ENCODE results near the gene CPT1B.
"Not testable (repeated sequence)": the region's sequence is repeated elsewhere in the genome, so short reads cannot be mapped to it uniquely, and the experiment has no call there.

CPT1B gene
- long read RNA-seq, donor 1, result 0 reads
- long read RNA-seq, donor 2, result 0 reads
- long read RNA-seq, donor 3, result 0 reads
- long read RNA-seq, donor 4, partial matches to known transcripts, result 0 of 2 reads
- long read RNA-seq, donor 4, other reads (novel, unspliced or antisense), result 0 of 2 reads
- long read RNA-seq, donor 5, partial matches to known transcripts, result 0 of 1 reads
- long read RNA-seq, donor 5, other reads (novel, unspliced or antisense), result 0 of 1 reads
- long read RNA-seq, donor 6, result 0 reads
- long read RNA-seq, donor 7, result 0 reads
- long read RNA-seq, donor 8, partial matches to known transcripts, result 0 of 2 reads
- long read RNA-seq, donor 8, other reads (novel, unspliced or antisense), result 0 of 2 reads

DNA sequence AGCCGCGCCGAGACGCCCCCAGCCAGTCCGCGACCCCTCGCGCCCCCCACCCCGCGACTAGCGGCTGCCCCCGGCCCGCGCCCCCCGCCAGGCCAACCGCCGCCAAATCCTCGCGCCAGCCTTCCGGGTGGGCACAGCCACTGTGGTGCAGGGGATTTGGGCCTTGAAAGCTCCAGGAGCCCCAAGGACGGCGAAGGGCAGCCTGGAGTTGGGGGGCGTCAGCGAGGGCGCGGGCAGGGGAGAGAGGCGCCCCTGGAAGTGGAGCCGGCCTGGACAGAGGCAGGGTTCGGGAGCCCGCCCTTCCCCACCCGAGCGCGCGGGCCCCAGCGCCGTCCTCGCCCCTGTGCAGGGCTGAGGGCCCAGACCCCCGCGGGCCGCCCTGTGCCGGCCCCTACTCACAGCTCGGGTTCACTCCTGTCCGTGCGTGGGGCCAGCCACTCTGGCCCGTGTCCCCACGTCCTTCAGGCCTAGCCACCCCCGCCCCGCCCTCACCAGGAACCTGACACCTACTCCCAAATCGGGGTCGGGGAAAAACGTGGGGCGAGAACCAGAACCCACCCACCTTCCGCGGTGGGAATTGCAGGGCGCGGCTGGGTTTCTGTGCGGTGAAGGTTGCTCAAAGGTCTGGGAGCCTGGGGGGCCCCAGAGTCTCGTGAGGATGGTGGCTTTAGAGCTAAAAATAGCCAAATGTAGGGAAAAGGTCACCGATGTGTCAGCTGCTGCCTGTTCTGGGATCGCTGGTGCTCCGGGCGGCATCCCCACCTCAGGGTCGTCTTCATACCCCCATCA lies at the start of gene CPT1B:
Gene CPT1B (minus strand): TSS at position 441 of the 789 bp plus-strand sequence. CDS start 512 bp downstream, outside the sequence.
- DNase-seq, result no peak

- no peak for DNase-seq
Measured at GRCh38 chr22:50626850-50627641, 48.8 kb upstream of the CPT1B start.

DNA sequence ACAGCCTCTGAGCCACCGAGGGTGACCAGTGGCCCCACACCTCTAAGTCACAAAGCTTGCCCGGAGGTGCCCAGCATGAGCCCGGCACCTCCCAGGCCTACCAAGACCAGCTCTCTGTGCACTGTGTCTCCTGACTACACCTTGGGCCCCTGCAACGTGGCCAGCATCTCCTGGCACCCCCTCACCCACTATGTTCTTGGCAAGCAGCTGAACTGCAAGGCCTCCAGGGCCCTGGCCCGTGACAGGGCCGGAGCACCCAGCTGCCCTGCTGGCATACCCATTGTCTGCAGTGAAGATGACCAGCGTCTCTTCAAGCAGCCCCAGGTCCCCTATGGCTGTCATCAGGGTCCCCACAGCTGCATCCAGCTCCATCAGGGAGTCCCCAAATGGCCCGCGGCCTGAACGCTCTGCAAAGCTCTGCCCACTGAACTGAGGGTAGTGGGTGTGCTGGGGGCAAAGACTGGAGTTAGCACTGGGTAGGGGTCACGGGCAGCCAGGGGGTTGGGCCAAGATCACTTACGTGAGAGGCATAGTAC lies 48.2 kb upstream of the CPT1B start:
- no peak for DNase-seq

DNA sequence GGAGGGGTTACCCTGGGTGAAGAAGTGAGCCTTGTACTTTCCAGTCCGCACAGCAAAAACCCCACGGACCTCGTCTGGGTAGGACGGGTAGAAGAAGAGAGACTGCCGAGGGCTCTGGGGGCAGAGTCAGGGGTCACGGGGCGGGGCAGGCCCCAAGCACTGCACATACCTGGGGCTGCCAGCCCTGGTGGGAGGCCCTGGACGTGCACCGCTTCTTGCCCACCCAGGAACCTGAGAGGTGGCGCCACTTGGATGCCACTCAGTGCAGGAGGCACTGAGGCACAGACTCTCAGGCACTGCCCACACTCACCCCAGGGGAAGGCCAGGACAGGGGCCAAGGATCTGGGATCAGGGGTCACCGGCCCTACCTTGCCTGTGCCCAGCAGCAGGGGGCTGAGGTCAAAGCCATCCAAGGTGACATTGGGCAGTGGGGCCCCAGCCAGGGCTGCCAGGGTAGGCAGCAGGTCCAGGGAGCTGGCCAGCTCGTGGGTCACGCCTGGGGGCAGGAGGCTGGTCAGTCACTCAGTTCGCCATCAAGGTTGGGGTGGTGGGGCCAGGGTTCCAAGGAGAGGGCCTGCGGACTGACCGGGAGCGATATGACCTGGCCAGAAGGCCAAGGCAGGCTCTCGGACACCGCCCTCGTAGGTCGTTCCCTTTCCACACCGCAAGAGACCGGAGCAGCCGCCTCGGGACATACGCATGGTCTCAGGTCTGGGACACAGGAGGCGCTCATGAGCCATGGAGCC lies 47.5 kb upstream of the CPT1B start:
- DNase-seq, result no peak

- no peak for DNase-seq
Measured at GRCh38 chr22:50625131-50625567, 46.9 kb upstream of the CPT1B start.

- no peak for DNase-seq
Measured at GRCh38 chr22:50624347-50625130, 46.3 kb upstream of the CPT1B start.

DNA sequence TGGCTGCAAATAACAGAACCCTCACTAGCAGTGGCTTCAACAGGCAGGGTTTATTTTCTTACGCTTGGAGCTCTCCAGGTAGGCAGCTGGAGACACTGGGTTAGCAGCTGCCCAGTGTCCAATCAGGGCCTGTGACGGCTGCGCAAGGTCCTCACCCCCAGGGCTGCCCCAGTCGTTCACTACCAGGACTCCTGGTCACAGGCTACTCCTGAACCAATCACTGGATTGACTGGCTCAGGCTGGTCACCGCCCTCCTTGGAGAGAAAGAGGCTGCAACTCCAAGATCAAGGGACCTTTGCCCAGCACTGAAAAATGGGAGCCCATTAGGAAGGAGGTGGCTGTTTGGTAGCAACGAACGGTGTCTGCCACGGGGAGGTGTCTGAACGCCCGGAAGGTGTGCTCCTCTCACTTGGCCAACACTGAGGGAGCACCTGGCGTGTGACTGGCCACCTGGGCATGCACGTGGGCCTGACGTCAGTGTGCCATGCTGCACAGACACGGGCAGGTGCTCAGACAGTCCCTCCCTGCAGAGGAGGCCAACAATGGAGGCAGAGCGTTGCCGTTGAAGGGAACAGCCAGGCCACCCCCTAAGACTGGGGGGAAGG lies 44.6 kb upstream of the CPT1B start:
- no peak for DNase-seq

DNA sequence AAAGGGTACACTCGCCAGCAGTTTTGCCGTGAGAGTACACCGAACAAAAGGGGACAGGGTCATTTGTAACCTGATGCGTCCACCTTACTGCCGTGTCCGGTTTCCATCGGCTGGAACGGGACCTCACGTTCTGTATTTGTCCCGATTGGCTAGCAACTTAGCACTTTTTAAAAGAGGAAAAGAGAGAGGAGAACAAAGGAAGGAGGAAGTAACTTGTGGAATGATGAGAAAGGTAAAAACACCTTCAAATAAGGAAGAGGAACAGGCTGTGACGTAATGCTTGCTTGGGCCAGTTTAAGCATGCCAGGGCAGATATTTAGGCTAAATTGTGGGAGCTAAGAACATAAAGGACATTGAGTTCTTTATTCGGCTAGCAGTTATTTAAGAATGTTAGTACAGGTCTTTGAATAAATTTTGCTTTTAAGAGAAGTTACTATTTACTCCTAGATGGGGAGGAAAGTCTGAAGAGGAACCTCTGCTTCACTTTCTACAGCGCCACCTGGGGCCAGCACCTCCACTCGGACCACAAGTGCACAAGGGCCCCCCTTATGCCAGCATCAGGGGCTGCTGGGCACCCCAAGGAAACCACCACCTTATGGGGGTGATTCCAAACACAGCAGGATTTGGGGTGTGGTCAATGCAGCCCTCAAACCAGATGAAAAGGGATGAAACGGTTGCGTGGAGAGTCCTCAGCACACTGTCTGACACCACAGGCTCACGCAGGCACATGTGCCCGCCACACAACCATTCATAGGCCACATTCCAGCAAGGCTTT lies 43.9 kb upstream of the CPT1B start:
- no peak for DNase-seq

DNA sequence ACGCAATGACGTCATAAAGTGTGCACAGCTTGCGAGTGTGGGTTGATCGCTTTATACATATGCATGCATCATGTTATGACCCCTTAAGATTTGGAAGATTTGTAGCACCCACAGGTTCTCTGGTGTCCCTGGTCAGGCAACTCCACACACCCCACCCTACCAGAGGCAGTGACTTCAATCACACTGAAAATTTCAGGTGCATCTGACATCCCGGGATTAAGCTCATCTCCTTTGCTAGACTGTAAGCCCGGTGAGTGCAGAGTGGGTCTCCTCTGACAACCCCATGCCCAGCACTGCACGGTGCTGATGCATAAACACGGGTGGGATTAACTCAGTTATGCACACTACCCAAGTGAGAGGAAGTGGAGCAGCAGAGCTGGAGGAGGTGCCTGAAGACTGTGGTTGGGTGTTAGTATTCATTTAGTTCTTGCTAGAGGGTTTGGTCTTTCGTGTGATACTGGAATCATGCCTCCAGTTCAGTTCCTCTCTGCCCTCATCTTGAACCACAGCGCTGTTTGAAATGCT lies 43.2 kb upstream of the CPT1B start:
- no peak for DNase-seq

DNA sequence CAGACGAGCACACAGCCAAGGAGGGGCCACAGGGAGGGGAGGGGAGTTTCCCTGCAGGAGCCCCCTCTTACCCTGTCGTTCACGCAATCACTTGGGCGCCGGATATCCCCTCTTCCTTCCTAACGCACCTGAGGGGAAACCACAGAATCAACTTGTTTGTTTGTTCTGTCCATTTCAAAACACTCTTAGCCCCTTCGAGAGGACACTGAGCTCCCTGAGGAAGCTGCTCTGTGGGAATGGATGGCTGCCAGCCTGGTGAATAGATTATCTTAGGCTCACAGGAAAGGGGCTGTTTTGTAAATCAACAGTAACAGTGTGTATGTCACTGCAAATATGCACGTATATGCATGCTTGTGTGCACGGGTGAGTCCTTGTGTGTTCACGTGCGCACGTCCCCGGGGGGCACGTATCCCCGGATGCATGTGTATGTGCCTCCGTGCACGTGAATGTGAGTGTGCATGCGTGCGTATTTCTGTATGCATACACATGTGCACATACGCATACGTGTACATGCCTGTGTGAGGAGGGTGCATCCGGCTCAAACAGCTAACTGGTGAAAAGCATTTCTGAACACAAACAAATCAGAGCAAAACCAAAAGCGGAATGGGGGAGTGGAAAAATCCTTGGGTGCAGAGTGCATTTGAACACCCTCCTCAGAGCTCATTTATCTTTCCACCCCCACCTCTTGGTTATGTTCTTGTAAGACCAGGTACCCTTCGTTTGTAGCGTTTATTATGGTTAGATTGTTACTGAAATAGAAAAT lies 42.5 kb upstream of the CPT1B start:
- peak; percentile 71 for DNase-seq

DNA sequence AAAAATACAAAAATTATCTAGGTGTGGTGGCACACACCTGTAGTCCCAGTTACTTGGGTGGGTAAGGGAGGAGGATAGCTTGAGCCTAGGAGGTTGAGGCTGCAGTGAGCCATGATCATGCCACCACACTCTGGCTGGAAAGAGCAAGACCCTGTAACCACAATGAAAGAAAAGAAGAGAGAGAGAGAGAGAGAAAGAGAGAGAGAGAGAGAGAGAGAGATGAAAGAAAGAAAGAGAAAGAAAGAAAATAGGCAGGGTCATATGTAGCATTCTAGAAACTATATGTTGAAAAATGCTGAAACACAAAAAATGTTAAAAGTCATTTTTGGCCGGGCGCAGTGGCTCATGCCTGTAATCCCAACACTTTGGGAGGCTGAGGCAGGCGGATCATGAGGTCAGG lies 36.1 kb upstream of the CPT1B start:
- DNase-seq, result not testable (repeated sequence)

DNA sequence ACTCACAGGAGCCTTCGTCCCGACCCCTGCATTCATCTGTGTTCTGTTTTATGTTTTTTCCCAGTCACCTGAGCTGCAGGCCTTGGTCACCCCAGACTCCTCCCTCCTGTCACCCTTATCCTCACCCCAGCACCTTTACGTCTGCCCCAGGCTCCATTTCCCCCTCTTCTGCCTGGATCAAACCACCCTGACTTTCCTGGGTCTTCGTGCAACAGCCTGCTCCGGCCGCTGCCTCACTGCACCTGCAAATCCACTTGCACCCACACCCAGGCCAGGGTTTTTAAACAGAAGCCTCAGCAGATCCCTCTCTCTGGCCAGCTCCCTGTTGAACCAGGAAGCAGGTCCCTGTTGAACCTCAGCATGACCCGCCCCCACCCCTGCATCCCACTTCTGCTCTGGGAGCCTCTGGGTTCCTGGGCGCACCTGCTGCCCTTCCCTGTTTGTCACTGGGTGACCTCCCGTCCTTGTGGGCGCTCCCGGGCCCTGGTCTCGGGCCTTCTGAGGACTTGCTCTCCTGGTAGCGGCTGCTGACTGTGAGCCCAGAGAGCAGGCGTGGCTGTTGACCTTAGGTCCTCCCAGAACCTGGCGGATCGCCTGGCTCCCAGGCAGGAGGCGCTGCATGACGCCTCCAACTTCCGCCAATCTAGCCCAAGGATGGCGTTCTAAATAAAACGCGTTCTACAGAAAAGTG lies 35.2 kb upstream of the CPT1B start:
- DNase-seq, result no peak

DNA sequence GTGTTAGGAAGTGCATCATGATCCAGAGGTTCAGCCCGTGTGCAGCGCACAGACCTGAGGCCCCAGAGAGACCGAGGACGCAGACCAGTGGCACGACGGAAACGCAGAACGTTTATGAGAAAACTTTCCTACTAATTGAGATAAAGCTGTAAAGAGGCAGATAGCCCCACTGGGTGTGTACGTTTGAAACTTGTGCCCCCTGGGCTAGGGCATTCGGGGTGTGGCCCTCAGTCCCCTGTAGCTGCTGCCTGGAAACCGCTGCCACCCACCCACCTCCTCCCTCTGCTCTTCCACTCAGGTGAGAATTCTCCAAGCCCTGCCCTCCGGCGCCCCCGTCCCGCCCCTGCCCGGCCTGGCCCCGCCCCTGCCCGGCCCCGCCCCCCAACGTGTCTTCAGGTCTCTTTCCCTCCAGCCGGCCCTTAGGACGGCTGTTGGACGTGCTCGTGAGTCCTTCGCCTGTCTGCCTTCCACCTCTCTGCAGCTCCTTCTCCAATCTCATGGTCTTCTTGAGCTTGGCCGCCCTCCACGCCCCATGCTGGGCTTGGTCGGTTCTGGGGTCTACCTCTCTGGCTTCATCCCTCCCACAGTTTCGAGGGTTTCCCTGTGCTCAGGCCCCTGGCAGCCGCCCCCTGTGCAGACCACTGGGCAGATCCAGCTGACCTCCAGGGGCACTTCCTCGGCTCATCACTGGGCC lies 34.4 kb upstream of the CPT1B start:
- no peak for DNase-seq

DNA sequence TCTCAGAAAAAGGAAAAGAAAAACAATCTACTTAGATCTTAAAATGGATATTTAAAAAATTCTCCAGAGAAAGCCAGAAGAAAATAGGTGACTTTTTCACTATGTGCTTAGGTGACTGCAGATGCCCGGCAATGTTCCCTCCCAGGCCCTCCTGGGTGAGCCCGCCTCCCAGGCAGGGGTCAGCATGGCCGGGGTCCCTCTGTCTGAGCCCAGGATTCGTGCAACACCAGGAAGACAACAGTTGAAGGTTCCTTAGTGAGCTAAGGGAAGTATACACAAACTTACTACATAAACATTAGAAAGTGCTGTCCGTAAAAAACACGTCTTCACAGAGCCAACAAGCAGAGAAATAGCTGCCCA lies 33.9 kb upstream of the CPT1B start:
- no peak for DNase-seq

DNA sequence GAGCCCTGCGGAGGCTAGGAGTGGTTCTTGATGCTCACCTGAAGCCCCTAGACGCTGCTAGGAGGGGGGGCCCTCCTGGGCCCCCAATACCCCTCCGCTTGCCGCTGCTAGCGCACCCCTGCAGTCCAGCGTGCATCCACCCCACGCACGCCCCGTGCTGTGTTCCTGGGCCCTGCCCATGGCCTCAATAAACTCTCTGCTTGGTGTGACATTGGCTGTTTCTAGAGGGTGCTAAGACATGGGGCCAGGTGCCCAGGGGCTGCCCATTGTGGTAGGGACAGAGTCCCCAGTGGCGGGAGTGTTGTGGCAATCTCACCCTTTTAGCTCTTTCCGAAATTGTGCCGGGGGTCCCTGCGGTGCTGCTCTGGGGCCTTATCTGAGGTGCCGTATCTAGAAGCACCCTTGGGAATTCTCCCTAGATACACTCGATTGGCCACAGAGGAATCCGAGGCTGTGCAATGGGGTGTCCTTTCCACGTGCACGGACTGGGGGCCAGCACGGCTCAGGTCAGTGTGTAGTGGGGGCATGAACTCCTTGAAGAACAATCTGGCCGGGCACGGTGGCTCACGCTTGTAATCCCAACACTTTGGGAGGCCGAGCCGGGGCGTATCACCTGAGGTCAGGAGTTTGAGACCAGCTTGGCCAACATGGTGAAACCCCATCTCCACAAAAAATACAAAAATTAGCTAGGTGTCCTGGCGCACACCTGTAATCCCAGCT lies 33.3 kb upstream of the CPT1B start:
- DNase-seq, result no peak

DNA sequence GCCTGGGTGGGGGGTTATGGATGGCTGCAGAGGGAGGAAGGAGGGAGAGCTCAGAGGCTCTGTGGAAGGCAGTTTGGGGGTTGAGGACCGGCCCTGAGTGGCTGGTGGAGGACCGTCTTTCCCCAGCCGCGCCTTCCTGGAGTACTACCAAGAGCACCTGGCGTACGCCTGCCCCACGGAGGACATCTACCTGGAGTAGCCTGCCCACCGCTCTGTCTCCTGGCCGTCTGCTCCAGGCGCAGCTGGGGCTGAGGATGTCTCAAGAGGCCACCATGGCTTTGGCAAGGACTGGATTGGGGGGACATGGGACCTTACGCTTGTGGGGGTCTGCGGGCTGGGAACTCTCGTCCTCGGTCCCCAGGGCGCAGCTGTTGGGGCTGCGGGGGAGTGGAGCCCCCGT lies 32.4 kb upstream of the CPT1B start:
- no peak for DNase-seq

GRCh38 chr22:50610041-50610451 lies 31.8 kb upstream of the CPT1B start:
- DNase-seq, result no peak
